NCI-H2107 treated with DMSO at 0.1 percent for 48 hours (cell line): Measurements from ENCODE around the gene DHRSX.
"Not testable (repeated sequence)": the region's sequence is repeated elsewhere in the genome, so short reads cannot be mapped to it uniquely, and the experiment has no call there.

Experiments
- DNase-seq: peaks from one replicate; lab custom pipeline; 2025; ENCODE audit not compliant: unreplicated experiment; lab: John Stamatoyannopoulos, UW

DHRSX gene

DNA sequence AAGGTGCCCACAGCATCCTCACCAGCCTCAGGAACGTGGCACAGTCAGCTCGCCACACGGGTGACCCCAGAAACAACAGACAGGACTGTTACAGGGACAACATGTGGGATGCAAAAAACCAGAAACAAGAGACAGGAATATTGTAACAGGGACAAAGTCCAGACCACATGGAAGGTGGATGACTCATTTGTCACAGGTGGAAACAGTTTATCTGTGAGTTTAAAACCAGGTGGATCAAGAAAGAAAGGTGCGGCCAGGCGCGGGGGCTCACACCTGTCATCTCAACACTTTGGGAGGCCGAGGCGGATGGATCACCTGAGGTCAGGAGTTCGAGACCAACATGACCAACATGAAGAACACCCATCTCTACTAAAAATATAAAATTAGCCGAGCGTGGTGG lies 23.5 kb downstream of the DHRSX start:
- not testable (repeated sequence) for DNase-seq

DNA sequence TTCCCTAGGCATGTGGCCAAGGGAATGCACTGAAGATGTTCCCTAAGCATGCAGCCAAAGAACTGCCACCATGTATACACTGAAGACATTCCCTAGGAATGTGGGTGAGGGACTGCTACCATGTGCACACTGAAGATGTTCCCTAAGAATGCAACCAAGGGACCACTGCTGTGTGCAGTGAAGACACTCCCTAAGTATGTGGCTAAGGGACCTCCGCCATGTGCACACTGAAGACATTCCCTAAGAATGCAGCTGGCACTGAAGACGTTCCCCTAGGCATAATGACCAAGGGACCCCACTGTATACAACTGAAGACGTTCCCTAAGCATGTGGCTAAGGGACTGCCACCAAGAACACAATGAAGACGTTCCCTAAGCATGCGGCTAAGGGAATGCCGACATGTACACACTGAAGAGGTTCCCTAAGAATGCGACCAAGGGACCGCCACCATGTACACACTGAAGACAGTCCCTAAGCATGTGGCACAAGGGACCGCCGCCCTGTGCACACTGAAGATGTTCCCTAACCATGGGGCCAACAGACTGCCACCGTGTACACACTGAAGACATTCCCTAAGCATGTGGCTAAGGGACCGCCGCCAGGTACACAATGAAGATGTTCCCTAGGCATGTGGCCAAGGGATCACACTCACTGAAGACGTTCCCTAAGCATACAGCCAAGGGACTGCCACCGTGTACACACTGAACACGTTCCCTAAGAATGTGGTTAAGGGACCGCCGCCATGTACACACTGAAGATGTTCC lies 25.6 kb downstream of the DHRSX start:
- no peak for DNase-seq

DNA sequence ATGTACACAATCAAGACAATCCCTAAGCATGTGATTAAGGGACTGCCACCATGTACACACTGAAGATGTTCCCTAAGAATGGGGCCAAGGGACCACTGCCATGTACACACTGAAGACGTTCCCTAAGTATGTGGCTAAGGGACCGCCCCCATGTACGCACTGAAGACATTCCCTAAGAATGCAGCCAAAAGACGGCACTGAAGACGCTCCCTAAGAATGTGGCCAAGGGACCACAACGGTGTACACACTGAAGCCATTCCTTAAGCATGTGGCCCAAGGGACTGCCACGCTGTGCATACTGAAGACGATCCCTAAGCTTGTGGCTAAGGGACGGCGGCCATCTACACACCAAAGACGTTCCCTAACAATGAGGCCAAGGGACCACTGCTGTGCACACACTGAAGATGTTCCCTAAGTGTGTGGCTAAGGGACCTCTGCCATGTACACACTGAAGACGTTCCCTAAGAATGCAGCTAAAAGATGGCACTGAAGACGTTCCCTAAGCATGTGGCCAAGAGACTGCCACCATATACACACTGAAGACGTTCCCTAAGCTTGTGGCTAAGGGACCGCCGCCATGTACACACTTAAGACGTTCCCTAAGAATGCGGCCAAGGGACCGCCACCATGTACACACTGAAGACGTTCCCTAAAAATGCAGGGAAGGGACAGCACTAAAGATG lies 26.4 kb downstream of the DHRSX start:
- DNase-seq = no peak

- not testable (repeated sequence) for DNase-seq
These were observed 27.7 kb downstream of the DHRSX start for GRCh38 chrX:2473064-2473463.

- no peak for DNase-seq
These were observed 29.1 kb downstream of the DHRSX start for GRCh38 chrX:2471641-2472040.

GRCh38 chrX:2471126-2471525 lies 29.6 kb downstream of the DHRSX start:
- DNase-seq = not testable (repeated sequence)

GRCh38 chrX:2469852-2470251 lies 30.9 kb downstream of the DHRSX start:
- not testable (repeated sequence) for DNase-seq

DNA sequence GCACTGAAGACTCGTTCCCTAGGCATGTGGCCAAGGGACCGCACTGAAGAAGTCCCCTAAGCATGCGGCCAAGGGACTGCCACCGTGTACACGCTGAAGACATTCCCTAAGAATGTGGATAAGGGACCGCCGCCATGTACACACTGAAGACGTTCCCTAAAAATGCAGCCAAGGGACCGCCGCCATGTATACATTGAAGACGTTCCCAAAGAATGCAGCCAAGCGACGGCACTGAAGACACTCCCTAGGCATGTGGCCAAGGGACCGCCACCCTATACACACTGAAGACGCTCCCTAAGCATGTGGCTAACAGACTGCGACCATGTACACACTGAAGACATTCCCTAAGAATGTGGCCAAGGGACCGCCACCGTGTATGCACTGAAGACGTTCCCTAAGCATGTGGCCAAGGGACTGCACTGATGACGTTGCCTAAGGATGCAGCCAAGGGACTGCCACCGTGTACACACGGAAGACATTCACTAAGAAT lies 31.5 kb downstream of the DHRSX start:
- no peak for DNase-seq

GRCh38 chrX:2468261-2469195 lies 32.2 kb downstream of the DHRSX start:
- DNase-seq = no peak

GRCh38 chrX:2466876-2467656 lies 33.7 kb downstream of the DHRSX start:
- no peak for DNase-seq

- DNase-seq = no peak
These were observed 36.1 kb downstream of the DHRSX start for GRCh38 chrX:2464677-2465166.

DNA sequence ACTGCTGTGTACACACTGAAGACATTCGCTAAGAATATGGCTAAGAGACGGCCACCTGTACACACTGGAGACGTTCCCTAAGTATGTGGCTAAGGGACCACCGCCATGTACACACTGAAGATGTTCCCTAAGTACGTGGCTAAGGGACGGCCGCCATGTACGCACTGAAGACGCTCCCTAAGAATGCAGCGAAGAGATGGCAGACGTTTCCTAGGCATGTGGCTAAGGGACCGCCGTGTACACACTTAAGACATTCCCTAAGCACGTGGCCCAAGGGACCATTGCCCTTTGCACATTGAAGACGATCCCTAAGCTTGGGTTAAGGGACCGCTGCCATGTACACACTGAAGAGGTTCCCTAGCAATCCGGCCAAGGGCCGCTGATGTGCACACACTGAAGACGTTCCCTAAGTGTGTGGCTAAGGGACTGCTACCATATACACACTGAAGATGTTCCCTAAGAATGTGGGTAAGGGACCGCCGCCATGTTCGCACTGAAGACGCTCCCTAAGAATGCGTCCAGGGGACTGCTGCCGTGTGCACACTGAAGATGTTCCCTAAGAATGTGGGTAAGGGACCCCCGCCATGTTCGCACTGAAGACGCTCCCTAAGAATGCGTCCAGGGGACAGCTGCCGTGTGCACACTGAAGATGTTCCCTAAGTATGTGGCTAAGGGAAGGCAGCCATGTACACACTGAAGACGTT lies 36.7 kb downstream of the DHRSX start:
- DNase-seq = no peak

- DNase-seq = not testable (repeated sequence)
These were observed 37.3 kb downstream of the DHRSX start for GRCh38 chrX:2463481-2463880.

DNA sequence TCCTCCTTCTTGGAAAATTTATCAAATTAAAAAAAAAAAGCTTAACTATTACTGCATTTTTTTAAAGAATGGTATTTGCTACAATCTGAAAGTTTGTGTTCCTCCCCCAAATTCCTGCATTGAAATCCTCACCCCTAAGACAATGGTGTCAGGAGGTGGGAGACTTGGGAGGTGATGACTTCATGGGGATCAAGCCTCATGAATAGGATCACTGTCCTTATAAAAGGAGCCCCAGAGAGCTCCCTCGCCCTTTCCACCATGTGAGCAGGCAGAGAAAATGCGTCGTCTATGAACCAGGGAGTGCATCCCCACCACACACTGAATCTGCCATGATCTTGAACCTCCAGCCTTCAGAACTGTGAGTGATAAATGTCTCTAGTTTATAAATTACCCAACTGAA lies 38.0 kb downstream of the DHRSX start:
- no peak for DNase-seq

DNA sequence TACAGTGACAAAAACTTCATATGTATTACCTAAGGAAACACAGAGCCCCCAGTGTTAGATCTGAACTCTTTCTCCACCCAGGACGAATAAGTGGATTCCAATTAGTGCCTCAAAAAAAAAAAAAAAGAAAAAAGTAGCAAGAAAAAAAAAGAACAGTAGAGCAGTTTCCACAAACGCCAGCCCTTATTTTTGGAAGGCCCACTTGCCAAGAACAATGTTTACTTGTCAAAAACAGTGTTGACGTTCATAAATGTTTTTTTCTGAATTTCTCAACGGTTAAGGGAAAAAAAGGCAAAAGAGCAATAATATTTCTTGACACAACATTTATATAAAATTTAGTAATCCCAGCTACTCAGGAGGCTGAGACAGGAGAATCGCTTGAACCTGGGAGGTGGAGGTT lies 38.7 kb downstream of the DHRSX start:
- no peak for DNase-seq

GRCh38 chrX:2461711-2462016 lies 39.1 kb downstream of the DHRSX start:
- no peak for DNase-seq

GRCh38 chrX:2460821-2461710 lies 39.7 kb downstream of the DHRSX start:
- not testable (repeated sequence) for DNase-seq

GRCh38 chrX:2460048-2460447 lies 40.7 kb downstream of the DHRSX start:
- DNase-seq = not testable (repeated sequence)

DNA sequence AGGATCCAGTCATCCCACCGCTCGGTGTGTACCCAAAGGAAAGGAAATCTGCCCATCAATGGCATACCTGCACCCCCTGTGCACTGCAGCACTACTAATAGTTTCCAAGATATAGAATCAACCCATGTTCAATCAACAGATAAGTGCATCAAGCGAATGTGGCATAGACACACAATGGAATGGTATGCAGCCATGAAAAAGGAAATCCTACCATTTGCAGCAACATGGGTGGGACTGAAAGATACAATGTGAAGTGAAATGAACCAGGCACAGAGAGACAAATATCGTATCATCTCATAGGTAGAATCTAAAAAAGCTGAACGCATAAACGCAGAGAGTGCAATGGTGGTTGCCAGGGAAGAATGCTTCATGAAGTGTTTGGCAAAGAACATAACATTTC lies 42.5 kb downstream of the DHRSX start:
- DNase-seq = no peak
